AG09319 (cell line): Measurements from ENCODE around the gene VSTM4.

ENCODE experiments used
- DNase-seq: peaks from one replicate; pipeline ENCODE4 v3.0.0-alpha.2; 2010; ENCODE audit warnings: low read depth; ENCODE audit errors: extremely low read depth
- TF ChIP-seq, protein P1 (sequence below): IDR thresholded peaks from 2 replicates; pipeline ENCODE4 v1.5.1; 2011; ENCODE audit warnings: low read depth, mild to moderate bottlenecking, inconsistent platforms, low read length, moderate library complexity

Gene VSTM4

DNA sequence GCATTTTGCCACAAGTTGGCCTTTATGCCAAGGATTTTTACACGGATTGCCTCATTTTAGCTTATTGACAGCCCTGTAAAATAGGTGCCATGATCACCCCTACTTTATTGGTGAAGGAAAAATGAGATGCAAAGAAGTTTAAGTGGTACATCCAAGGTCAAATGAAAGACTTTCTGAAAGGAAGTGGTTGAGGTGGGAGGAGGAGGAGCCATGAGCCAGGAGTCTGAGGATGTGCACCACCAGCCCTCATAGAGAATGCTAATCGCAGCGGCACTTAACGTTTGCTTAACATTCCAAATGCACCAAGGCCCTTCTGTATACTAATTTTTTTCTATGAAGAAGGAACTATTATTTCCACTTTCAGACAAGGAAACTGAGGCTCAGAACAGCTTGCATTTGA, 144.7 kb downstream of the VSTM4 start:
- TF ChIP-seq, protein P1, sequence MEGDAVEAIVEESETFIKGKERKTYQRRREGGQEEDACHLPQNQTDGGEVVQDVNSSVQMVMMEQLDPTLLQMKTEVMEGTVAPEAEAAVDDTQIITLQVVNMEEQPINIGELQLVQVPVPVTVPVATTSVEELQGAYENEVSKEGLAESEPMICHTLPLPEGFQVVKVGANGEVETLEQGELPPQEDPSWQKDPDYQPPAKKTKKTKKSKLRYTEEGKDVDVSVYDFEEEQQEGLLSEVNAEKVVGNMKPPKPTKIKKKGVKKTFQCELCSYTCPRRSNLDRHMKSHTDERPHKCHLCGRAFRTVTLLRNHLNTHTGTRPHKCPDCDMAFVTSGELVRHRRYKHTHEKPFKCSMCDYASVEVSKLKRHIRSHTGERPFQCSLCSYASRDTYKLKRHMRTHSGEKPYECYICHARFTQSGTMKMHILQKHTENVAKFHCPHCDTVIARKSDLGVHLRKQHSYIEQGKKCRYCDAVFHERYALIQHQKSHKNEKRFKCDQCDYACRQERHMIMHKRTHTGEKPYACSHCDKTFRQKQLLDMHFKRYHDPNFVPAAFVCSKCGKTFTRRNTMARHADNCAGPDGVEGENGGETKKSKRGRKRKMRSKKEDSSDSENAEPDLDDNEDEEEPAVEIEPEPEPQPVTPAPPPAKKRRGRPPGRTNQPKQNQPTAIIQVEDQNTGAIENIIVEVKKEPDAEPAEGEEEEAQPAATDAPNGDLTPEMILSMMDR, result no peak
- no peak for DNase-seq

DNA sequence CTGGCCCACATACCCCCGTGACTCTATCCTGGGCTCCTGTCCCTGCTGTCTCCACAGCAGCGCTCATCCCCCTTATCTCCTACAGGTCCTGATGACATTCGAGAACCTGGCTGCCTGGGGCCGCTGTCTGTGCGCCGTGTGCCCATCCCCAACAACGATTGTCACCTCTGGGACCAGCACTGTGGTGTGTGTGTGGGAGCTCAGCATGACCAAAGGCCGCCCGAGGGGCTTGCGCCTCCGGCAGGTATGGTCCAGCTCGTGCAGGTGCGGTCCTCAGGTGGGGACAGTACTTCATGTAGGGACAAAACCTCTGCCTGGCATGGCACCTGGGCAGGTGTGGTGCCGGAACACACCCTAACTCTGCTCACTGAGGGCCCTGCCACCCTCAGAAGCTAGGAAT, 145.3 kb downstream of the VSTM4 start:
- TF ChIP-seq, protein P1, result no peak
- no peak for DNase-seq

DNA sequence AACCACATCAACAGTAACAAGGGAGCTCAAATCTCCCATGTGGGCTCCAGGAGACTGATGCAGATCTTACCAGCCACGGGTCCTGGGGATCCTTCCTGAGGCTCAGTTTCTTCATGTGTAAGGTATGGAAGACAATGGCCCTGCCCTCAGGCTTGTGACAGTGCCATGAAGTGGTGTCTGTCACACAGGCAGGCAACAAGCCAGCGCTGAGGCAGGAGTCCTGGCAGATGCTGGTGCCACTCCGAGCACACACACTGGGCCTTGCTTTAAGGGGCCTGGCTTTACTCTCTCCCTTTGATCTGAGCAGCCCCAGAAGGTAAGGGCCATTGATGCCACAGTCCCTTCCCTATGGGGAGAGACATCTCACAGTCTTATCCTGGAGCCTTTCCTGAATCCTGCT, 147.3 kb downstream of the VSTM4 start:
- TF ChIP-seq, protein P1, result no peak
- no peak for DNase-seq

DNA sequence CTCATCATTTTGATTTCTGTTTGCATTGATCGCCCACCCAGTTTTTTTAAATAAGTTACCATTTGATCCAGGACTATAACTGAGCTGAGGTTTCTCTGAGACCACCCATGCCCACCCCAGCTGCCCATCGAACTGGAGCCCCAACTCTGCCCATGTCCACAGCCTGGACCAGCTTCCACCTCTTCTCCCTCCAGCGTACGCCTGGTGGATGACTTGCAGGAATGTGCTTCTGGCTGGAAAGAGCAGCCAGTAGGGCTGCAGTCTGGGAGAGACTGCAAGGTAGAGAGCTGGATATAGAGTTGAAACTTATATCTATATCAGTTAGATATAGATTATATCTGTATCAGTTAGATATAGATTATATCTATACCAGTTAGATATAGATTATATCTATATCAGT, 149.9 kb downstream of the VSTM4 start:
- DNase-seq, result no peak
- TF ChIP-seq, protein P1, result no peak
